Ramos (cell line): ENCODE measurements around the gene ANKS1A.

Source experiments
- in situ Hi-C: fragments of 300-500 bp; cut with MboI; formaldehyde crosslinking; loops from one replicate; pipeline ENCODE4 v1.14.3; 2022; ENCODE audit warnings: low sequenced_read_pairs; ENCODE audit not compliant: unreplicated experiment

The ANKS1A gene

DNA sequence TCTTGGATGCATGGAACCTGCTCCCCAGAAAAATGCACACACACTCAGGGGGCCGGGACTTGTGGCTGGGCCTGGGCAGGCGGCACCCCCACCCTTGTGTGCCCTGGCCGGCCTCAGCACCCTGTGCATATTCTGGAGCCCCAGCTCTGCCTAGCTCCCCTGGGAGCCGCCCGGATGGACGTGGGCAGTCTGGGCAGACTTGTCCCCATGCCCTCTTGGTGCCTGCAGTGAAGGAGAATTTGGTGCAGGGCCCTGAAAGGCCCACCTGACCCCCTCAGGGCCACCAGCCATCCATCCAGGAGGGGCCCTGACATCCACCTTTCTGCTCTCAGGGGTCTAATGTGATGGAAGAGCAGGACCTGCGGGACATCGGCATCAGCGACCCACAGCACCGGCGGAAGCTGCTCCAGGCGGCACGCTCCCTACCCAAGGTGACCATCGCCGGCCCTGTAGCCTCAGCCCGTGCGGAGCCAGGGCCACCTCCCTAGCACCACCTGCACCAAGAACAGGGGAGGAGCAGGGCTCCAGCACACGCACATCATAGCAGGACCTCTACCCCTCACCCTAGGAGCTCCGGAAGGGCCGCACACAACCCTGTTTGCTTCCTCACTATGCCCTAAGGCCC lies 189.3 kb downstream of the ANKS1A start:
- in situ Hi-C loops, result no loop called here

DNA sequence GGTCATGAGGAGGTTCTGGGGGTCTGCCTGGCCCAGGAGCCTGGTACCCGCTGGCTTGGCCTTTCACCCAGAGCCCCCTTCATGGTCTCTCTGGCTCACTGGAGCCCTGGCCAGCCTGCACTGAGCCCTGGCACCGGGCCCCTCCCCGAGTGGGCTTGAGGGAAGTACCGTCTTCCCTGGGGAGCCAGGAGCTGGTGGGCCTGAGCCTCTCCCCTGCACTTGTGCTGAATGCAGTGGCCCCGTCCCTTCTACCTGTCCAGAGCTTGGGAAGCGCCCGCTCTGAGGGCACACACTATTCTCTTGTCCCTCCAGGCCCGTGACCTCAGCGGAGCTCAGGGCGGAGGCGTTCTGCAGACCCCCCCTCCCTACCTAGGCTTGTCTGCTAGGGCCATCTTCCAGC lies 189.8 kb downstream of the ANKS1A start:
- in situ Hi-C loops, result no loop called here

DNA sequence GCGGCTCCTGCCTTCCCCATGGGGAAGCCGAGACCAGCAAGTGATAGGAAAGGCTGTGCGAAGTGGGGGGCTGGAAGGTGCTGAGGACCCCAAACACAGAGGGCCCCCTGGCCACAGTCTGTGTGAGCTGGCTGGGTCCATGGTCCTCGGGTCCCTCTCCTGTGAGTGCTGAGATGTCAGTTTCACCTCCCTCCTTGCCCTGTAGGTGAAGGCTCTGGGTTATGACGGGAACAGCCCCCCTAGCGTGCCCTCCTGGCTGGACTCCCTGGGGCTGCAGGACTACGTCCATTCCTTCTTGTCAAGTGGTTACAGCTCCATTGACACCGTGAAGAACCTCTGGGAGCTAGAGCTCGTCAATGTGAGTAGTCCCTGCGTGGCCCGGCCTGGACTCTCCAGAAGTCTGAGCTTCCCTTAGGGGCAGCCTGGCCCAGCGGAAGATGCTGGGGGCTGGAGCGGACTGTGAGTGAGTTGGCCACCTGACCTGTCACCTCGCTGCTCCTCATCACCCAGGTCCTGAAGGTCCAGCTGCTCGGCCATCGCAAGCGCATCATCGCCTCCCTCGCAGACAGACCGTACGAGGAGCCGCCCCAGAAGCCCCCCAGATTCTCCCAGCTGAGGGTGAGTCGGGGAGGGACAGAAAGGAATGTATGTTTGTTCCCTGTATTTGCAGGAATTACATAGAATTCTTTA lies 190.4 kb downstream of the ANKS1A start:
- in situ Hi-C loops, result no loop called here

DNA sequence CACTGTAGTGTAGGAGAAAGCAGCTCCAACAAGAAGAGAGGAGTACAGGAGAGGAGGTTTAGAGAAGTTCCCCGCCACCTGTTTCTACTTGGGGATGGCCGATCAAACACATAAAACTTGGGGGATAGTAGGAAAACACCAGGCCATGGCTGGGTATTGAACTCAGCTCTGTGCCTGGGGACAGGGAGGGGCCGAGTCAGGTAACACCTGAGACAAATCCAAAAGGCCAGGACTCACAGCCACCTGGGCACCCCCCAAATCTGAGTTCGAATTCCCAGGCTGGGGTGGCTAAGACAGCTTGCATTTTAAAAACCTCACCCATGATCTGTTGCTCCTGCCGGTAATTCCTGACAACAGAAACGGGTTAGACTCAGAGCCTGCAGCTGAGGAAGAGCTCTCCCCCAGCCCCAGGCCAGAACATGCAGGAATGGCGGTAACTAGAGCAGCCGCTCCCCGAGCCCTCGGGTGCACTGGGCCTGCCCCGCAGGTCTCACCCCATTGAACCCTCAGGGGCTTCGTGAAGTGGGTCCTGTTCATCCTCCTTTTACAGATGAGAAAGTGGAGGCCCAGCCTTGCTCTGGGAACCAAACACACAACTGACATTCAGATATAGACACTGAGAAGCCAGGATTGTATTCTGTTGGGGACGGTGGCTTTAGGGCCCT lies 191.1 kb downstream of the ANKS1A start:
- in situ Hi-C loops, result no loop called here

DNA sequence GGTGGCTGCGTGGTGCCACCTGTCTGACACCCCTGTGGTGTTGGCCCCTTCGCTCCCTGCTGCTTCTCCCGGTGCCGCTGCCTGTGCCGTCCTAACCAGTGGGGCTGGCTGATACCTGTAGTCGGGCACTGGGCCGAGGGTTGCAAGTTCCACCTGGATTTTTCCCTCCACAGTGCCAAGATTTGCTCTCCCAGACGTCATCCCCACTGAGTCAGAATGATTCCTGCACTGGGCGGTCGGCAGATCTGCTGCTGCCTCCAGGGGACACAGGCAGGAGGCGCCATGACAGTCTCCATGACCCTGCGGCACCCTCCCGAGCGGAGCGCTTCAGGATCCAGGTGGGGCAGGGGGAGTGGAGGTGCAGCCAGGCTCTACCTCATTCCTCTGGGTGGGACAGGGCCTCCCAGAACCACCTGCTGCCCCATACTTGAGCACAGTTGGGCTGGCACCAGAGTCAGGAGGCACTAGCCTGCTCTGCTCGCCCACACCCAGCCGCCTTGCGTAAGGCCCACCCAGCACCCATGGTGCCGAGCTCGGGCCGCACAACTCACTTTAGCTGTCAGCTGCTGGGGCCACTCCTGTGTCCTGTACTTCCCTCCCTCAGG lies 191.9 kb downstream of the ANKS1A start:
- in situ Hi-C loops, result no loop called here

DNA sequence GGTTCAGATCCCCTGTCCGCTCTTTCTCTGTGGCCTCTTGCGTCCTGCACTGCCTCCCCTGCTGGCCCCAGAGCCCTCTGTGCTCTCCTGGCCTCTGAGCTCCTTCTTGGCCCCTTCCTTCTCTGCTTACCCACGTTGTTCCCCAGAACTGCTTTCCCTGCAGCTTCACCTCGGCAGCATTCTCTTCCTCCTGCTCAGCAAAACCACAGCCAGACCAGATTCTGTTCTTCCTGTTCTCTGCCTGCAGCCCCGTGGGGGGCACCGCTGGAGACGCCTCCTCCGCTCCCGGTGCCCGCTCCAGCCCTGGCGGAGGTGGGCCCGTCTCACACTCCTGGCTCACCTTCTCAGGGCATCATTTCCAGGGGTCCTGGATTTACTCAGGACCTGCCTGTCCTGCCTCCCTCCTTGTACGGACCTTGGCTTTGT lies 192.4 kb downstream of the ANKS1A start:
- in situ Hi-C loops, result no loop called here

DNA sequence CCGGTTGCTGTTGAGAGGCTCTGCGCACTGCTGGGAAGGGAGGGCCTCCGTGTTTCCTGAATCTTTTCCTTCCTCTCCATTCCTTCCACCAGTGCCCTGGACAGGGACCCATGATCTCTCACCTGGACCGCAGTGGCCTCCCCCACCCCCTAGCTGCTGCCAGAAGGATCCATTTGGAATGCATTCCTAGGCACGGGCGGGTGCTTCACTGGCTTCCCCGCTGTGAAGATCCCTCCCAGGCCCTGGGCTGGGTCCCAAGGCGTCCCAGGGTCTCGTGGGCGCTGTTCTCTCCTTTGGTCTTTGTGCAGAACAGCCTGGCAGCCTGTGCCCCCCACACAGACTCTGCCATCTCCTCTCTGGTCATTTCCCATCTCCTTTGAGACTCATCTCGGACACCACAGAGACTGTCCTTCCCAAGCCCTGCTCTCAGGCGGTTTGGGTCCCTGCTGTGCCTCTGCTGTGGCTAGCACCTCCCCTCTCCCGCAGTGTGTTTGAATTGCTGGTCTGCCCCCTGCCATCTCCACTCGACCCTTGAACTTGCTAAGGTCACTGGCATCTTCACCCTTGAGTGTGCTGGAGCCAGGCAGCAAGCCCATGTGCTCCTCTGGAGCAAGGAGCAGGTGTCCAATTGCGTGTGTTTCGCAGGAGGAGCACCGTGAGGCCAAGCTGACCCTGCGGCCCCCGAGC lies 193.1 kb downstream of the ANKS1A start:
- in situ Hi-C loops, result no loop called here

DNA sequence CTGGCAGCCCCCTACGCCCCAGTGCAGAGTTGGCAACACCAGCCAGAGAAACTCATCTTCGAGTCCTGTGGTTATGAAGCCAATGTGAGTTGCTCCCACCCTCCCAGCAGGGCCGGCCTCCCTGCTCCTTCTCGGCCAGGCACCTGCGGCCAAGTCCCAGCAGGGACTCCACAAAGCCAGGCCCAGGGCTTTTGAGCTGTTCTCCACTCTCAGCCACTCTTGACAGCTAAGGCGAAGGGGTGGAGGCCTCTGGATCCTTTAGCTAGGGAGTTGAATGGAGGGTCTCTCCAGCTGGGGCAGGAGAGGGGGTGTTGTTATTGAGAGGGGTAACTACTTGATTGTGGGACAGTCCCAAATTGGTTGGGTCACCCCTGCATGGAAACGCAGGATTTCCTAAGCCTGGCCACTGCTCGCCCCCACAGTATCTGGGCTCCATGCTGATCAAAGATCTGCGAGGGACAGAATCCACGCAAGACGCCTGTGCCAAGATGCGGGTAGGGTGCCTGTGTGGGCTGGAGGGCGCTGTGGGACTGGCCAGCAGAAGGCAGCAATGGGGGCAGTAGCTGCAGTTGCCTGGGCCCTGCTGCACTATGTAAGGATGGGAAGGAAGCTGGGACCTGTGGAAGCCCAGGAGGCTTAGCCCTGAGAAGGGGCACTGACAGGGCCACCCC lies 193.8 kb downstream of the ANKS1A start:
- in situ Hi-C loops, result no loop called here

DNA sequence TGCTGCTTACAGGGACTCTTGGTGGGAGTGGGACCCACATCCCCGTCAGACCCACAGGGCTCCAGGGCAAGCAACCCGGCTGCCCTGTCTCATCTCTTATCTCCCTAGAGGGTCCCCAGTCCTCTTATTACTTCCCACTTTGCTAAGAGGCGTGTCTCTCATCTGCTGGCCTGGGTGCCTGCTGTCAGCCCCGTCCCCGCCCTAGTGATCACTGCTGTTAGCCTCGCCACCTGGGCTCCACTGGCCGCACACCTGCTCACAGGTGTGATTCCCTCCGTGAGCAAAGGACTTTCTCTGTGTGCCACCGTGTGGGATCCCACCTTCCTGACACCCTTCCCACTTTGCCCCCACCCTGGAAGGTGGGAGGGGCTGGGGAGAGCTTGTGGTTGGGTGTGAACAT lies 194.5 kb downstream of the ANKS1A start:
- in situ Hi-C loops, result no loop called here

DNA sequence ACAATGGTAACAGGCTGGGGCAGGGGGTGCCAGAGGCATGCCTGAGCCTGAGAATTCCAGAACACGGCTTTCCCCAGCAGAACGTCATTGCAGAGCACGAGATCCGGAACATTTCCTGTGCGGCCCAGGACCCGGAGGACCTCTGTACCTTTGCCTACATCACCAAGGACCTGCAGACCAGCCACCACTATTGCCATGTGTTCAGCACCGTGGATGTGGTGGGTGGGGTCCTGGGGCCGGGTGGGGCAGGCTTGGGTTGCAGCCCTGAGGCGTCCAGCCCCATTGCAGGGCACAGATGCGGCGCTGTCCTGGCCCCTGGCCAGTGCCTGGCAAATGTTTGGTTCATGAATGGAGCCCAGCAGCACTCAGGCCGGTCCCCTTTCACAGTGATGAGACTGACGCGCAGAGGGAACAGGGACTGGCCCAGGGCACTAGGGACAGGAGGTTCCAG lies 195.0 kb downstream of the ANKS1A start:
- in situ Hi-C loops, result no loop called here

DNA sequence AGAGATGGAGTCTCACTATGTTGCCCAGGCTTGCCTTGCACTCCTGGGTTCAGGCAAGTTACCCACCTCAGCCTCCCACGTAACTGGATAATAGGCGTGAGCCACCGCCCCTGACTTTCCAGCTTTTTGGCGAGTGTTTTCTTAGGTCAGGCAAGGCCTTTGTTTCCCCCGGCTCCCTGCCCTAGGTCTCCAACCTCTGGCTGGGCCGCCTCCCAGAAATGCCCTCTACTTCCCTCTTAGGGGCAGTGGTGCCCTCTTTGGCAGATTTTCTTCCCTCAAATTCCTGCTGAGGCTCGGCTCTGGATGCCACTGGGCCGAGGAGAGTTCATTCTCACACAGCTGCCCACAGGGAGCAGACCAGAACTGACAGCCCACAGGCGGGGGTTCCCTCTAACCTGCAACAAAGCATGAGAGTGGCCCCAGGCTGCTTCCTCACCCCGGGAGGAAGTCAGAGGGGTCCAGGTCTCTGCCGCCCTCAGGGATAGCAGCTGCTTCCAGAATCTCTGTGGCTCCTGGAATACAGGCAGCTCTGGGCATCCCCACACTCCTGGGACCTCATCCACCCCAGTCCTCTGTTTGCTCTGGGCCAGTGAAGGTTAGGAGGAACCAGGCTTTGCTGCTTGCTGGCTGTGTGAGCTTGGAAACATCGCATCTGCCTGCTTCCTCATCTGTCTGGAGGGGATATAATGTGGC lies 195.6 kb downstream of the ANKS1A start:
- in situ Hi-C loops, result no loop called here

DNA sequence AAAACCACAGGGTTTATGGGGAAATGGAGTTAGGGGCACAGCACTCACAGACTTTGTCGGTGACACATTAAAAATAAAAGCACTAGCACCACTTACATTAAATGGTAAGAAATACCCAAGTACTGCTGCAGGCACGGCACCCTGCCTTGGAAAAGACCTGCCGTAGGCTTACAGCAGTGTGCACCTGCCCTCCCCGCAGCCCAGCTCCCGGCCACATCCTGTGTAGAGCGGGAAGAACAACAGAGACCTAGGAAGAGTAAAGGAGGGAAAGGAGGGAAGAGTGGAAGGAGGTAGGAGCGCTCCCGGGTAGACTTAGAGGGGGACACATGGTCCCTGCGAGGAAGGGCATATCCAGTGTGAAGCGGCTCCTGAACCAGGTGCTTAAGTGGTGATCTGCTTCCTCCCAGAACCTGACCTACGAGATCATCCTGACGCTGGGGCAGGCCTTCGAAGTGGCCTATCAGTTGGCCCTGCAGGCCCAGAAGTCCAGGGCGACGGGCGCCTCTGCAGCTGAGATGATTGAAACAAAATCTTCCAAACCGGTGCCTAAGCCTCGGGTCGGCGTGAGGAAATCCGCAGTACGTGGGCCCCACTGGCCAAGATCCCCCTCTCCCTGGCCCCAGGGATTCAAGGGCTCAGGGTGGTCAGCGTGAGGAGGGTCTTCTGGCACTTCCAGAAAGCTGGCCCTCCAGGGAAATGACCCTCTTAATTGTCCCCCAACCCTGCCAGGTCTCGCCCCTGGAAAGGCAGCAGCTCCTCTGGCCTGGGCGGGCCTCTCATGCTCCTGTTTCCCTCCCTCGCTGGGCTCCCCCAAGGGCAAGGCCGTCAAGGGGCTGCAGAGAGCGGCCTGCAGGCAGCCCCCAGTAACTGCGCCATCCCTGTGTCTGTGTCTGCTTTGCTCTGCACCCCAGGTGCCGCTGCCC lies 196.6 kb downstream of the ANKS1A start:
- in situ Hi-C loops, result no loop called here

DNA sequence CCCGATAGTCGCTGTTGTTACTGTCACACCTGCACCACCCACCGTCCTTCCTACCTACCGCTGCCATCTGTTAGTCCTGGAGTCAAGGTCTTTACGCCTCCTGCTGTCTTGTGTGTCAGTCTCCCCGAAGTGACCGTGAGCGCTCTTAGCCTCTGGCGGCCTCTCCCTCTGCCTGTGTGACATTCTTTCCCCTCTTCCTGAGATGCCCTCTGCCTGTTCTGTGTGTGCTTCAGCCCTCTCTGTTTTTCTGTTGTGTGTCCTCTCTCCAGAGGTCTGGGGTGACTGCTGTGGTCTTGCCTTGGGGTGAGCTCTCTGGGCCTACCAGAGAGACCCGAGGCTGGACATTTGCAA lies 197.2 kb downstream of the ANKS1A start:
- in situ Hi-C loops, result no loop called here

DNA sequence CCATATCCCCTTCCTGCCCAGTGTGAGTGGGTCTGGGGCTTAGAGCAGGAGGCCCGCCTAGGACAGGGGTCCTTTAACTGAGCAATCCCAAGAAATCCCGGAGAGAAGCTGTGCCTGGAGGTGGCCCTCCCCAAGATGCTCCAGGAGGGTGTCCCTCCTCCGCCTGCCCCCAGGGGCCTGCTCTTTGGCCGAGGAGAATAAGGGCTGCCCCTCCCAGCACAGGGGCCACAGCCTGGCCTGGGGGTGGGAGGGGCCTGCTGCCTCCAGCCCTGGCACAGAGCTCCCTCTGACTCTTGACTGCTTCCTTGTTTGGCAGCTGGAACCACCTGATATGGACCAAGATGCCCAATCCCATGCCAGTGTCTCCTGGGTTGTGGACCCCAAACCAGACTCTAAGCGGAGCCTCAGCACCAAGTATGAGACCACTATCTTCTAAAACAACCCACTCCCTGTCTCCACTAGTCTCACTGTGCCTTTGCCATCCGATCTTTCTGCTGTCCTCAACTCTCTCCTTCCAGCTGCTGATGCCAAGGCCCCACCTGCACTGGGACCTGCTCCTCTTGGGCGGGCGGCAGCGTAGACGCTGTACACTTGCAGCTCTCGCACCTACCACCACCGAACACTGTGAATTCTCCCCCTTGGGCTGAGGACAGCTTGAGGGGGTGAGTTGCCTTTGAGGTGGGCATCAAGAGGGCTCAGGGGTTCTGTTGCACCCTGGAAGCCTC lies 197.7 kb downstream of the ANKS1A start:
- in situ Hi-C loops, result no loop called here

DNA sequence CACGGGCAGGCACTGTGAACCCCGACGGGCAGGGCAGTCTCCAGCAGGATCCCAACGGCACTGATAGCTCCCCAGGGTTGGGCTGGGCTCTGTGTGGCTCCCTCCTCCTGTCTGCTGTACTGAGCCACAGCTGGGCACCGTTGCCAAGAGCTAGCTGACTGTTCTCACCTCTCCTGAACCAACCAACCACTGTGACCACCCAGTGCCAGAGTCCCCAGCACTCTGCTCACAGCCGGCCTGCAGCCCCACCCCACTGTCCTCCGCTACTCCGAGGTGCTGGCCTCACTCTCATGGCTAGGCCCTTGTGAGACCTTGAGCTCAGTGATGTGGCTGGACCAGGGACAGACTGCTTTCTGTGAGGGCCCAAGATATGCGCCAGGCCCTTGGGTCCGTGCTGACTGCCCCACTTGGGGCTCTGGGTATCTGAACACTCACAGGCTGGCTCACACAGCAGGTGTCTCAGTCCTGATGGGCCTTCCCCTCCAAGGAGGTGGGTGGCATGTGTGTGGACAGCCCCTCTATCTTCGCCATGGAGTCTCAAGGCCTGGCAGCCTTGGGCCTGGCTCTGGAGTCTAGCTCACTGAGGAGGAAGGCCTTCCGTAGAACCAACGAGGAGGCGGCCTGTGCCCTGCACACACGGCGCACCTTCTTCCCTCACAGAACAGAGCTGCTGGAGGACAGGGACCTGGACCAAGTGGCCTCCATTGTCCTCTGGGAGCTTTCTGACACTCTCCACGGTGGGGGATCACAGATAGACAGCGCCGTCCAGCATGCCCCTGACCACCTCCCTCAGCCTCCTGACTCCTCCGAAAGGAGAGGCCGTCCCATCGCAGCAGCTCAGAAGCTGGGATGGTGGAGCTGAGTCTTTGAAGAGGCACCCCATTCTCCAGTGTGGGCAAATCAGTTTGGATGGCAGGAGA lies 198.6 kb downstream of the ANKS1A start:
- in situ Hi-C loops, result no loop called here

DNA sequence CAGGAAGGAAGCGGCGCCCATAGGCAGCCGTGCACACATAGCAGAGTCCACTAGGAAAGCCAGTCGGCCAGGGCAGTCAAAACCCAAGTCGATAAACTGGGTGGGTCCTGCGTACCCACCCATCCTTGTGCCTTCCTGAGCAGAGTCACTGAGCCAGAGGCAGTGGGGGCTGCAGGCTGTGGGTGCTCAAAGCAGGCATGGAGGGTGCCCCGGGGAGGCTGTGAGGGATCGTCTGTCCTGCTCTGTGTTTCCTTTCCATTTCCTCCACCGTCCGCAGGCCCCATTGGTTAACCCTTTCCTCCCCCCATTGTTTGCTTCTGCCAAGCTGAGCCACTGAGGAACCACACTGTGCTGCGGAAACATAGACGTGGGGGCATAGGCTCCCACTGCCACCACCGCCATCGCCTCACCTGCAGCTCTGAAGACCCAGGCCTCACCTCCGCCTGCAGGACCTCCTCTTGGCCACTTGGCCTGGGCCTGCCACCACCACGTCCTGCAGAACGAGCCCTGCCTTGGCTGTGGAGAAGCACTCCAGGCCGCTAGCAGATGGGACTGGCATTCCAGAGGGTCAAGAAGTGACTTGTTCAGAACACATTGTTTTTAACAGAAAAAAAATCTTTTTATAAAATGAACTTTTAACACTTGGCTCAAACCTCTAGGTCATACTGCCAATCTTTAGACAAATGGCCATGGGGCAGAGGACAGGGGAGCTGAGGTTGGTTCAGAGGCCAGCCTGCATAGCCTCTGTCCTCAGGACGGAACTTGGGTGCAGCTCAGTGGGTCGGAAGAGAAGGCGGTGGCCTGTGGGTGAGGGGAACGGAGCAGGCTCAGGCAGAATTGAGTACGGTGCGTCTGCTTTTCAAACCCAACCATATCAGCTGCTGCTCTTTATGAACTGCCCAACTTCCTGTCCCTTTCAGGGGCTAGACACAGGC lies 199.5 kb downstream of the ANKS1A start:
- in situ Hi-C loops, result no loop called here
